CD4-positive, alpha-beta T cell (primary cell): ENCODE data around the gene DNAH2. TPM values are rescaled to one million over a fixed set of nuclear protein-coding genes. Genes with fewer than 3 reads are reported as not detected.
"Not testable (repeated sequence)": the region's sequence is repeated elsewhere in the genome, so short reads cannot be mapped to it uniquely, and the experiment has no call there.

Experiments
- ATAC-seq: fragments of 200-7000 bp; cut with Tn5 transposase; one replicate; pipeline ENCODE4 v1.10.0; 2022; ENCODE audit warnings: mild to moderate bottlenecking; ENCODE audit not compliant: poor library complexity
- CTCF ChIA-PET: fragments of 350-600 bp; sonication (Branson Sonifier 250); formaldehyde crosslinking; loops from one replicate; lab custom pipeline; 2021; ENCODE audit warnings: antibody characterized with exemption, inconsistent platforms; lab: Charles Lee
- POLR2A ChIA-PET: fragments of 350-600 bp; sonication (Branson Sonifier 250); formaldehyde crosslinking; loops from one replicate; lab custom pipeline; 2021; ENCODE audit warnings: antibody characterized with exemption, inconsistent platforms; lab: Charles Lee
- DNase-seq, 14 experiments: peaks; one replicate each; pipeline ENCODE4 v3.0.0-alpha.2; 2013 to 2020; ENCODE audit warnings: mixed read lengths in 2 of 14
- H3K27ac ChIP-seq, 2 donors: one replicate each; pipeline versions ENCODE4 v1.5.1 to v1.7.0; 2013; ENCODE audit warnings: low read length in 2 of 2, low read depth in 1 of 2, mild to moderate bottlenecking in 1 of 2
- H3K27me3 ChIP-seq, 2 experiments: 1 replicate in 1 of 2; 2 replicates in 1 of 2; pipeline versions ENCODE4 v1.6.1 to v1.7.0; 2013; ENCODE audit warnings: low read length in 2 of 2, control low read depth in 1 of 2, mild to moderate bottlenecking in 1 of 2, moderate library complexity in 1 of 2; ENCODE audit not compliant: insufficient read depth in 2 of 2, control insufficient read depth in 1 of 2
- H3K36me3 ChIP-seq: one replicate; pipeline ENCODE4 v1.6.1; 2013; ENCODE audit warnings: low read length, control low read depth; ENCODE audit not compliant: insufficient read depth
- H3K4me1 ChIP-seq: one replicate; pipeline ENCODE4 v1.6.1; 2013; ENCODE audit warnings: low read length, control low read depth; ENCODE audit not compliant: insufficient read depth
- H3K4me3 ChIP-seq: one replicate; pipeline ENCODE4 v1.5.1; 2013; ENCODE audit warnings: mild to moderate bottlenecking, low read length, moderate library complexity
- H3K9me3 ChIP-seq, 2 experiments: 1 replicate in 1 of 2; 2 replicates in 1 of 2; pipeline versions ENCODE4 v1.6.1 to v1.7.0; 2013; ENCODE audit warnings: low read length in 2 of 2, mild to moderate bottlenecking in 2 of 2, control low read depth in 1 of 2, moderate library complexity in 1 of 2; ENCODE audit not compliant: control insufficient read depth in 1 of 2, insufficient read depth in 1 of 2
- H3K27ac Mint-ChIP-seq: one replicate; pipeline ENCODE4 v1.8.0; 2020; ENCODE audit warnings: mixed read lengths
- H3K27me3 Mint-ChIP-seq: one replicate; pipeline ENCODE4 v1.8.0; 2021; ENCODE audit warnings: mixed read lengths
- H3K36me3 Mint-ChIP-seq: one replicate; pipeline ENCODE4 v1.8.0; 2021; ENCODE audit warnings: low read depth, mixed read lengths
- H3K4me1 Mint-ChIP-seq: one replicate; pipeline ENCODE4 v1.8.0; 2021; ENCODE audit warnings: low read depth, mixed read lengths
- H3K4me3 Mint-ChIP-seq: one replicate; pipeline ENCODE4 v1.8.0; 2020; ENCODE audit warnings: mild to moderate bottlenecking, mixed read lengths
- H3K9me3 Mint-ChIP-seq: one replicate; pipeline ENCODE4 v1.8.0; 2020; ENCODE audit warnings: mixed read lengths
- intact Hi-C, 2 experiments: fragments of 100-400 bp; cut with DNase I in 1 of 2; cut with micrococcal nuclease in 1 of 2; formaldehyde crosslinking; loops; one replicate each; pipeline versions ENCODE4 v1.15.1 to v1.9.0; 2023 to 2025; cut with DNase I, micrococcal nuclease
- total RNA-seq, 174 experiments: library from RNA in 2 of 174; stranded (reverse) in 2 of 174; gene quantifications; one replicate each; pipeline ENCODE4 v1.2.3 and lab custom pipeline; 2021 to 2026
- TF ChIP-seq, protein P1 (sequence below): fragments of 200-600 bp; IDR thresholded peaks from one replicate; pipeline ENCODE4 v1.8.0; 2022; ENCODE audit warnings: antibody characterized with exemption, mild to moderate bottlenecking

DNAH2 gene
- total RNA-seq, 2 experiments from 2014 or later: not detected

- peaks cover 18% of the 10 kb centered on the region for H3K4me1 Mint-ChIP-seq
- POLR2A ChIA-PET: interaction anchor here (0.6 to 2.3 kb wide), 4 partner anchors 28 to 127 kb away, joined by 3 to 10 read pairs (median 6); partner anchors contain the start of gene RNF227
- Histone ChIP-seq H3K9me3 (no peaks in the 10 kb centered on the region), H3K36me3 (peaks cover 3% of the 10 kb centered on the region), H3K4me1 (peaks cover 17% of the 10 kb centered on the region), H3K27ac (no peak overlapping the region), H3K27me3 (no peaks in the 10 kb centered on the region), H3K4me3 (no peak overlapping the region)
- no peak overlapping the region for H3K27ac Mint-ChIP-seq
- TF ChIP-seq, protein P1, sequence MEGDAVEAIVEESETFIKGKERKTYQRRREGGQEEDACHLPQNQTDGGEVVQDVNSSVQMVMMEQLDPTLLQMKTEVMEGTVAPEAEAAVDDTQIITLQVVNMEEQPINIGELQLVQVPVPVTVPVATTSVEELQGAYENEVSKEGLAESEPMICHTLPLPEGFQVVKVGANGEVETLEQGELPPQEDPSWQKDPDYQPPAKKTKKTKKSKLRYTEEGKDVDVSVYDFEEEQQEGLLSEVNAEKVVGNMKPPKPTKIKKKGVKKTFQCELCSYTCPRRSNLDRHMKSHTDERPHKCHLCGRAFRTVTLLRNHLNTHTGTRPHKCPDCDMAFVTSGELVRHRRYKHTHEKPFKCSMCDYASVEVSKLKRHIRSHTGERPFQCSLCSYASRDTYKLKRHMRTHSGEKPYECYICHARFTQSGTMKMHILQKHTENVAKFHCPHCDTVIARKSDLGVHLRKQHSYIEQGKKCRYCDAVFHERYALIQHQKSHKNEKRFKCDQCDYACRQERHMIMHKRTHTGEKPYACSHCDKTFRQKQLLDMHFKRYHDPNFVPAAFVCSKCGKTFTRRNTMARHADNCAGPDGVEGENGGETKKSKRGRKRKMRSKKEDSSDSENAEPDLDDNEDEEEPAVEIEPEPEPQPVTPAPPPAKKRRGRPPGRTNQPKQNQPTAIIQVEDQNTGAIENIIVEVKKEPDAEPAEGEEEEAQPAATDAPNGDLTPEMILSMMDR: peak; percentile 97
- no peaks in the 10 kb centered on the region for H3K27me3 Mint-ChIP-seq
- no peak overlapping the region for H3K4me3 Mint-ChIP-seq
- H3K9me3 Mint-ChIP-seq: no peaks in the 10 kb centered on the region
- intact Hi-C loops: loop anchor here (1.0 to 10.0 kb wide), 7 partner anchors 24 to 194 kb away; partner anchors contain the start of gene RNF227 (in 2 of the 2)
- CTCF ChIA-PET: interaction anchor here (0.6 to 7.9 kb wide), 16 partner anchors 11 to 434 kb away, joined by 3 to 48 read pairs (median 3); no protein-coding TSS in a partner anchor
- DNase-seq (peak in 9 of 14 experiments; percentile 31 to 70 (median 44)), ATAC-seq (no peak)
- peaks cover 11% of the 10 kb centered on the region for H3K36me3 Mint-ChIP-seq
These were observed 145.3 kb downstream of the DNAH2 start for GRCh38 chr17:7862692-7863437.

DNA sequence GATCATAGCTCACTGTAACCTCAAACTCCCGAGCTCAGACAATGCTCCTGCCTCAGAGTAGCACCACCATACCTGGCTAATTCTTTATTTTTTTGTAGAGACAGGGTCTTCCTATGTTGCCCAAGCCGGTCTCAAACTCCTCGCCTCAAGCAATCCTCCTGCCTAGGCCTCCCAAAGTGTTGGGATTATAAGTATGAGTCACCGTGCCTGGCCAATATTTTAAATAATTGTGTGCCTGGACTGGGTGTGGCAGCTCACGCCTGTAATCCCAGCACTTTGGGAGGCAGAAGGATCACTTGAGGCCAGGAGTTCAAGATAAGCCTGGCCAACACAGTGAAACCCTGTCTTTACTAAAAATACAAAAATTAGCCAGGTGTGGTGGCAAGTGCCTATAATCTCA is 146.8 kb downstream of the DNAH2 start:
- CTCF ChIA-PET: interaction anchor here (0.6 to 7.9 kb wide), 6 partner anchors 13 to 125 kb away, joined by 3 to 48 read pairs (median 4); no protein-coding TSS in a partner anchor
- H3K36me3 ChIP-seq, H3K27ac Mint-ChIP-seq, H3K9me3 Mint-ChIP-seq, H3K4me3 Mint-ChIP-seq, ATAC-seq, H3K9me3 ChIP-seq, DNase-seq, H3K27ac ChIP-seq, H3K4me3 ChIP-seq, H3K27me3 Mint-ChIP-seq, H3K27me3 ChIP-seq: not testable (repeated sequence)
- Mint-ChIP-seq H3K4me1 (peaks cover 31% of the 10 kb centered on the region), H3K36me3 (peaks cover 11% of the 10 kb centered on the region)
- H3K4me1 ChIP-seq: peaks cover 17% of the 10 kb centered on the region
- intact Hi-C loops: loop anchor here (5.0 to 10.0 kb wide), 2 partner anchors 50 to 178 kb away; partner anchors contain the start of gene RNF227 (in 2 of the 2)
- POLR2A ChIA-PET: interaction anchor here (1.1 to 1.9 kb wide), 4 partner anchors 13 to 51 kb away, joined by 3 to 10 read pairs (median 4); partner anchors contain the start of gene RNF227

DNA sequence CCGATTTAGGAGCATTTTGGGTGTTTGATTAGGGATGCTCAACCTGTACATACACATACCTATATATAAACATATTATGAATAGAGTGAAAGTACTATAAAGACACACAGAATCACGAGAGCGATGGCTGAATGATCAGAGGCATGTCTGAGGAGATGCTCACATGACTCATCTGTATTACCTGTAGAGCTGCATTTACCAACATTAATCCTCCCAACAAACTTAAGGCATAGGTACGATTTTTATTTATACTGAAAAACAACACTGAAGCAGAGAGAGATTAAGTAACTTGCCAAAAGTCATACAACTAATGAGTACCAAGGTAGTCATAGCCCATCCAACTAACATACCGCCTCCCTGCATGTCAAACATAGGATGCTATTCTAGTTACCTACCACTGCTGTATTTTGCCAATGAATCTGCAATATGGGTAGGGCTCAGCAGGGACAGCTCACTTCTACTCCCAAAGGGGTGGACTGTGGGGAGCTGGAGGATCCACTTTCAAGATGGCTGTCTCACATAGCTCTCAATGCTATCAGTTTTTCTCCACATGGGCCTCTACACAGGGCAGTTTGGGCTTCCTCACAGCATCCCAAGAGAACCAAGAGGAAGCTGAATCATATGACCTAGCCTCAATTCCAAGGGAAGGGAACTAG is 147.6 kb downstream of the DNAH2 start:
- ChIA-PET POLR2A (interaction anchor here (0.7 to 1.9 kb wide), 3 partner anchors 12 to 51 kb away, joined by 4 to 10 read pairs (median 4); partner anchors contain the start of gene RNF227), CTCF (interaction anchor here (1.2 to 7.9 kb wide), 3 partner anchors 33 to 192 kb away, joined by 3 to 48 read pairs (median 5); no protein-coding TSS in a partner anchor)
- H3K4me3 Mint-ChIP-seq: no peak overlapping the region
- peaks cover 31% of the 10 kb centered on the region for H3K4me1 Mint-ChIP-seq
- H3K27ac ChIP-seq: no peak overlapping the region
- H3K27me3 Mint-ChIP-seq: no peaks in the 10 kb centered on the region
- peak in 1 of 14 experiments; percentile 25 for DNase-seq
- no peak for ATAC-seq
- H3K27me3 ChIP-seq: no peaks in the 10 kb centered on the region
- intact Hi-C loops: loop anchor here (5.0 to 10.0 kb wide), 2 partner anchors 50 to 177 kb away; partner anchors contain the start of gene RNF227 (in 2 of the 2)
- H3K4me1 ChIP-seq: peaks cover 20% of the 10 kb centered on the region
- no peaks in the 10 kb centered on the region for H3K9me3 ChIP-seq
- H3K36me3 Mint-ChIP-seq: peaks cover 11% of the 10 kb centered on the region
- TF ChIP-seq, protein P1: no peak
- no peaks in the 10 kb centered on the region for H3K36me3 ChIP-seq
- H3K27ac Mint-ChIP-seq: no peak overlapping the region
- no peaks in the 10 kb centered on the region for H3K9me3 Mint-ChIP-seq
- no peak overlapping the region for H3K4me3 ChIP-seq
